Measurements from ENCODE around the gene EGLN2.
"Not testable (repeated sequence)": the region's sequence is repeated elsewhere in the genome, so short reads cannot be mapped to it uniquely, and the experiment has no call there.

The EGLN2 gene

DNA sequence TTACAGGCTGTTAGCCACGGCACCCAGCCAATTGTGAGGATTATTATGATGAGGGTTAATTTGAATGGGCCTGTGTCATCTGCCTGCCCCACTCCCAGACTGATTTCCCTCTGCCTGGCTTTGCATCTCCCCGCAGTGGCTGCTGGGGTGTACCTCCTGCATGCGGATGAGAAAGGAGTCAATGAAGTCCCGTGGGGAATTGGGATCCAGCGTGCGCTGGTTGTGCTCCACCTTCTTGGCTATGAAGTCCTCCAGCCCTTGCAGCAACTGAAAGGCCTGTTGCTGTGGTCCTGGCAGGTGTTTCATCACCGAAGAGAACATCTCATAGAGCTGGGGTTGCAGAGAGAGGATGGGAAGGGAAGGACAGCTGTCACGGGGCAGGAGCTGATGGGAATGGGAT, 47.7 kb downstream of the EGLN2 start:
- not testable (repeated sequence) for DNase-seq (ENCODE audit: low read depth)

DNA sequence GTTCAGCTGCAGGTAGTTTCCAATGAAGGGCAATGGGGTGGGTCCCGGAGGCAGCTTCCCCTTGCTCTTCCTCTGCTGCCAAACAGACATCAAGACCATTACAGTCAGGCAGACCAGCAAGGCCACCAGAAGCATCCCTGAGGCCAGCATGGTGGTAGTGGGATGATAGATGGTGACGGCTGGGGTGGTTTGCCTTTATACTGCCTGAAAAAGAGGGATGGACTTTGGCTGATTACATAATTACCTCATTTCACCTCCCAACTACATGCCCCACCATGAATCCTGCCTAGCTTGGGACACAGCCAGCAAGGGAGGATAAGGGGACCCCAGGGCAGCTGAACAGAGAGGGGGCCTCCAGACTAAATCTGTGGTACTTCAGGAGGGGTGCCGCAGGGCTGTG, 51.3 kb downstream of the EGLN2 start, which contains the start of gene CYP2A6:
Gene CYP2A6 (minus strand): TSS at position 171 of the 400 bp plus-strand sequence. CDS start 21 bp downstream, at position 150.
- not testable (repeated sequence) for DNase-seq (ENCODE audit: low read depth)

DNA sequence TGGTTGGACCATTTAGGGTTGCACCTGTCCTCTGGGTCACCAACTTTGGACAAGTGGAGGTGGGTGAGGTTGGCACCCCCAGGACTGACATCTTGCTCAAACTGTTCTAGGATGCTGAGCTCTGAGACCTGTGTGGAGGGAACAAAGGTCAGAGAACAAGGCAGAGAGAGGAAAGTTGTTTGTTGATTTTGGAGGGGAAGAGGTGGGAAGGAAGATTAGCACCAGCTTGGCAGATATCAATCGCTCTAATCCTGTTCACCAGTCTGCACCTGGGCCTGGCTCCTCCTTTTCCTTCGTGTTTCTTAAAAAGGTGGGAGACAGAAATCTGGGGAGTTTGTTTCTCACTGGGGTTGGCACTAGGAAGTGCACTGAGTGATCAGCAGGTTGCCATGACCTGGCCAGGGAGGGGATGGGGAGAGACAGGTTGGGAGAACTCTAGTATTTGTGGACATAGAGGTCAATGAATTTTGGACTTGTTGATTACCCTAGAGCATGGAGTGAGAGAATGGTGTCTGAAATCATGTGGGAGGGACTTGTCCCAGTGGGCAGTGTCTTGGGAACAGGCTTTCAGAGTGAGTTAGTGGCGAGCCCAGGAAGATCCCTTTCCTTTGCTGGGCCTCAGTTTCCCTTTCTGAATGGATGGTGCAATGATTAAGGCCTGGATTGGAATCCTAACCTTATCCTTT, 53.6 kb downstream of the EGLN2 start:
- not testable (repeated sequence) for DNase-seq (ENCODE audit: low read depth)

Data from HS-27A (cell line).